Gastrocnemius medialis (tissue), 4 donors: Measurements from ENCODE around the gene HTT. TPM values are rescaled to one million over a fixed set of nuclear protein-coding genes. Genes with fewer than 3 reads are reported as not detected.

Experiments
- ATAC-seq, 2 donors: fragments of 150-250 bp; one replicate each; pipeline ENCODE4 v1.9.1; 2016
- DNase-seq, 2 donors: peaks; one replicate each; pipeline ENCODE4 v3.0.0-alpha.2; 2019
- H3K27ac ChIP-seq, 4 donors: fragments of 200-600 bp; sonication (generic); 1 replicate in 1 of 4; 2 replicates in 3 of 4; pipeline ENCODE4 v1.5.1; 2016 to 2018; ENCODE audit warnings: mild to moderate bottlenecking in 2 of 4, moderate library complexity in 1 of 4
- H3K27me3 ChIP-seq, 3 donors: fragments of 200-600 bp; sonication (generic) in 2 of 3; 1 replicate in 1 of 3; 2 replicates in 2 of 3; pipeline versions ENCODE4 v1.5.1 to v1.6.0; 2016 to 2019; ENCODE audit warnings: mild to moderate bottlenecking in 1 of 3, moderate library complexity in 1 of 3
- H3K36me3 ChIP-seq, 2 donors: fragments of 200-600 bp; sonication (generic) in 1 of 2; one replicate each; pipeline ENCODE4 v1.5.1; 2017 to 2018
- H3K4me1 ChIP-seq, 2 donors: fragments of 200-600 bp; sonication (generic) in 1 of 2; one replicate each; pipeline ENCODE4 v1.5.1; 2016 to 2017; ENCODE audit warnings: mild to moderate bottlenecking in 2 of 2
- H3K4me3 ChIP-seq, 4 donors: fragments of 200-600 bp; sonication (generic) in 3 of 4; 1 replicate in 1 of 4; 2 replicates in 3 of 4; pipeline ENCODE4 v1.5.1; 2016 to 2019; ENCODE audit warnings: mild to moderate bottlenecking in 2 of 4
- H3K9me3 ChIP-seq, 3 donors: fragments of 200-600 bp; sonication (generic) in 2 of 3; 1 replicate in 1 of 3; 2 replicates in 2 of 3; pipeline ENCODE4 v1.5.1; 2016 to 2019
- CTCF ChIP-seq, 5 experiments: fragments of 450-650 bp in 3 of 5; fragments of 200-600 bp in 2 of 5; sonication (generic) in 2 of 5; IDR thresholded peaks in 4 of 5; conservative IDR thresholded peaks in 1 of 5; 1 replicate in 4 of 5; 2 replicates in 1 of 5; pipeline ENCODE4 v1.5.1; 2016 to 2019; ENCODE audit warnings: antibody characterized with exemption in 5 of 5, mild to moderate bottlenecking in 3 of 5, moderate library complexity in 3 of 5
- POLR2A ChIP-seq, 2 donors: fragments of 450-650 bp; IDR thresholded peaks; one replicate each; pipeline ENCODE4 v1.6.1; 2017; ENCODE audit warnings: antibody characterized with exemption in 2 of 2, mild to moderate bottlenecking in 2 of 2, moderate library complexity in 2 of 2
- in situ Hi-C, 4 donors: fragments of 200-750 bp; cut with MboI; loops; one replicate each; pipeline versions ENCODE4 v1.15.0 to v1.8.0; 2017; ENCODE audit warnings: low sequenced_read_pairs in 4 of 4
- intact Hi-C: fragments of 100-400 bp; cut with DNase I; formaldehyde crosslinking; loops from one replicate; pipeline ENCODE4 v1.15.1; 2023; ENCODE audit warnings: low total_unique reads
- total RNA-seq, 4 donors: library from RNA; depleted of rRNA; stranded (reverse); fragments of >200 nt; gene quantifications; one replicate each; pipeline versions ENCODE4 v1.1.0 to v1.2.3, GENCODE V29; 2016

HTT gene
- total RNA-seq, 4 donors from 2014 or later, result 23.5 to 73.0 (median 51.1) TPM

GRCh38 chr4:3114377-3114776 is 39.9 kb downstream of the HTT start:
- Histone ChIP-seq H3K9me3 (no peaks in the 10 kb centered on the region), H3K27ac (peak overlapping the region; percentile 80 to 84 (median 82)), H3K4me3 (no peak overlapping the region), H3K36me3 (peaks cover 0 to 29% of the 10 kb centered on the region in 2 donors), H3K27me3 (no peaks in the 10 kb centered on the region), H3K4me1 (peaks cover 38 to 45% of the 10 kb centered on the region in 2 donors)
- in situ Hi-C loops, result no loop called here
- DNase-seq (no peak), ATAC-seq (no peak)
- intact Hi-C loops, result no loop called here
- no peak for TF ChIP-seq POLR2A (IDR thresholded peaks at IDR 0.05)
- no peak for TF ChIP-seq CTCF (IDR thresholded peaks at IDR 0.05 in 4 of 5, conservative IDR thresholded peaks at IDR 0.05 in 1 of 5)

- Histone ChIP-seq H3K27ac (peak overlapping the region; percentile 53 to 84 (median 82)), H3K4me1 (peaks cover 38 to 45% of the 10 kb centered on the region in 2 donors), H3K4me3 (no peak overlapping the region), H3K27me3 (no peaks in the 10 kb centered on the region), H3K36me3 (peaks cover 0 to 34% of the 10 kb centered on the region in 2 donors), H3K9me3 (no peaks in the 10 kb centered on the region)
- in situ Hi-C loops, result no loop called here
- intact Hi-C loops, result no loop called here
- ATAC-seq (no peak), DNase-seq (peak in 1 of 2 donors; percentile 41)
- TF ChIP-seq POLR2A (IDR thresholded peaks at IDR 0.05) (no peak), CTCF (IDR thresholded peaks at IDR 0.05 in 4 of 5, conservative IDR thresholded peaks at IDR 0.05 in 1 of 5) (no peak)
Measured at GRCh38 chr4:3115637-3116270, 41.3 kb downstream of the HTT start.

GRCh38 chr4:3116955-3117354 is 42.5 kb downstream of the HTT start:
- Histone ChIP-seq H3K27ac (peak overlapping the region; percentile 0 to 84 (median 66)), H3K36me3 (peaks cover 0 to 37% of the 10 kb centered on the region in 2 donors), H3K4me1 (peaks cover 35% of the 10 kb centered on the region in 2 donors), H3K9me3 (no peaks in the 10 kb centered on the region), H3K4me3 (no peak overlapping the region), H3K27me3 (no peaks in the 10 kb centered on the region)
- TF ChIP-seq CTCF (IDR thresholded peaks at IDR 0.05 in 4 of 5, conservative IDR thresholded peaks at IDR 0.05 in 1 of 5) (no peak), POLR2A (IDR thresholded peaks at IDR 0.05) (no peak)
- in situ Hi-C loops (no loop called here), intact Hi-C loops (no loop called here)
- ATAC-seq, result no peak
- no peak for DNase-seq

GRCh38 chr4:3118312-3118711 is 43.8 kb downstream of the HTT start:
- no peak for TF ChIP-seq CTCF (IDR thresholded peaks at IDR 0.05 in 4 of 5, conservative IDR thresholded peaks at IDR 0.05 in 1 of 5)
- no peaks in the 10 kb centered on the region for H3K27me3 ChIP-seq
- H3K36me3 ChIP-seq, result peaks cover 0 to 37% of the 10 kb centered on the region in 2 donors
- H3K4me3 ChIP-seq, result no peak overlapping the region
- in situ Hi-C loops (no loop called here), intact Hi-C loops (no loop called here)
- peaks cover 35% of the 10 kb centered on the region in 2 donors for H3K4me1 ChIP-seq
- no peaks in the 10 kb centered on the region for H3K9me3 ChIP-seq
- DNase-seq (no peak), ATAC-seq (no peak)
- H3K27ac ChIP-seq, result no peak overlapping the region

- H3K9me3 ChIP-seq, result no peaks in the 10 kb centered on the region
- peaks cover 31% of the 10 kb centered on the region in 2 donors for H3K4me1 ChIP-seq
- no peak for ATAC-seq
- H3K36me3 ChIP-seq, result peaks cover 0 to 37% of the 10 kb centered on the region in 2 donors
- TF ChIP-seq POLR2A (IDR thresholded peaks at IDR 0.05) (no peak), CTCF (IDR thresholded peaks at IDR 0.05 in 4 of 5, conservative IDR thresholded peaks at IDR 0.05 in 1 of 5) (no peak)
- peak overlapping the region in 1 of 4 donors; percentile 5 for H3K27ac ChIP-seq
- intact Hi-C loops (no loop called here), in situ Hi-C loops (no loop called here)
- DNase-seq, result no peak
- no peaks in the 10 kb centered on the region for H3K27me3 ChIP-seq
- no peak overlapping the region for H3K4me3 ChIP-seq
Measured at GRCh38 chr4:3119464-3119863, 45.0 kb downstream of the HTT start.
